MCF 10A (cell line): ENCODE data around the gene CERS2. TPM values are rescaled to one million over a fixed set of nuclear protein-coding genes. Genes with fewer than 3 reads are reported as not detected.

Experiments
- BruUV-seq: library from RNA; stranded (reverse); fragments of 400-500 nt; replicated peaks from 2 replicates; lab custom pipeline; 2021; lab: Mats Ljungman, UMichigan
- CTCF ChIA-PET: fragments of 300-600 bp; sonication (Branson Sonifier 250); formaldehyde crosslinking; extraction: SDS; loops from one replicate; lab custom pipeline; 2021; ENCODE audit warnings: antibody characterized with exemption, inconsistent platforms; lab: Yijun Ruan, JAX
- POLR2A ChIA-PET: fragments of 300-600, 350-650 bp; sonication (Branson Sonifier 250); formaldehyde crosslinking; extraction: SDS; loops from one replicate; lab custom pipeline; 2020; ENCODE audit warnings: antibody characterized with exemption, inconsistent platforms; lab: Yijun Ruan, JAX
- DNase-seq: peaks from one replicate; pipeline ENCODE4 v3.0.0-alpha.2; 2018; ENCODE audit not compliant: unreplicated experiment
- H3K27ac Mint-ChIP-seq: one replicate; pipeline ENCODE4 v1.8.0; 2022; ENCODE audit warnings: mild to moderate bottlenecking, low read depth, mixed read lengths; ENCODE audit not compliant: unreplicated experiment
- H3K27me3 Mint-ChIP-seq: one replicate; pipeline ENCODE4 v1.8.0; 2022; ENCODE audit warnings: mixed read lengths; ENCODE audit not compliant: insufficient read depth, unreplicated experiment
- H3K36me3 Mint-ChIP-seq: one replicate; pipeline ENCODE4 v1.8.0; 2022; ENCODE audit warnings: mild to moderate bottlenecking, moderate library complexity, mixed read lengths; ENCODE audit not compliant: insufficient read depth, unreplicated experiment
- H3K4me1 Mint-ChIP-seq: one replicate; pipeline ENCODE4 v1.8.0; 2022; ENCODE audit warnings: mixed read lengths; ENCODE audit not compliant: insufficient read depth, unreplicated experiment
- H3K4me3 Mint-ChIP-seq: one replicate; pipeline ENCODE4 v1.8.0; 2022; ENCODE audit warnings: mild to moderate bottlenecking, moderate library complexity, mixed read lengths; ENCODE audit not compliant: unreplicated experiment
- H3K9me3 Mint-ChIP-seq: one replicate; pipeline ENCODE4 v1.8.0; 2022; ENCODE audit warnings: mixed read lengths; ENCODE audit not compliant: unreplicated experiment
- intact Hi-C: fragments of 100-400 bp; cut with micrococcal nuclease; formaldehyde crosslinking; loops from 2 replicates; pipeline ENCODE4 v1.14.1; 2022
- total RNA-seq: library from RNA; stranded (reverse); gene quantifications from 2 replicates; pipeline ENCODE4 v1.2.3, GENCODE V29; 2022
- TF ChIP-seq, protein P1 (sequence below): fragments of 200-600 bp; IDR thresholded peaks from one replicate; pipeline ENCODE4 v1.8.0; 2022; ENCODE audit warnings: antibody characterized with exemption, mild to moderate bottlenecking; ENCODE audit not compliant: unreplicated experiment

CERS2 gene
- total RNA-seq, 1 experiment from 2014 or later = 270 TPM

DNA sequence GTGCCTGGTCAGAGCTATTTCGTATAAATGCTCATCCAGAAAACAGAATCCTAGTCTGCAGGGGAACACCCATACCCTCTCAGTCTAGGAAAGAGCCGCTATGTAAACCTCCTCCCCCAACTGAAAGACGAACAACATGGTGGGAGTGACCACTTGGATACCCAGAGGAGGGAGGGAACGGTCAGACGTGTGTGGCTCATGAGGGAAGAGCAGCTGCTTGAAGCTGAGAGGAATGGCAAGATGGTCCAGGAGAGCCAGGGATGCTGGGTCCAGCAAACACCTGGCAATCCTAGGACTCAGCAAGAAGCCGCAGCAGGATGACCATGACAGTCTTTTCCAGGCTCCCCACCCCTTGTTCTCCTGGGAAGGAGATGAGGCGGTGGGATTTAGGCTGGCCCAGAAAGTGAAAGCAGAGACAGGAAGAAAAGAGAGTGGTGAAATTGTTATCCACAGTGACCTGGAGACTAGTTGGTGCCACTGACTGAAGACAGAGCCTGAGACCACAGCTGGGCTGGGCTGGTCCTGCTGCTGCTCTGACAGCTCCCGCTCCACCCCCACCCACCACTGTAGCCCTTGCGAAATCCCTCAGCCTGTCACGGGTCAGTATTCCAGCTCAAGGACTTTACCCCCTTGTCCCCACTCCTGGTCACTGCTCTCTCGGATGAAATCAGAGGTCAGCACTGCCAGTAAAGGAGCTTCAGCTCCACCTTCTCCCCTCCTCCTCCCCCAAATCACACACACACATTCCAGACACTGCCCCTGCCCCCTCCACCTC is 3.6 kb downstream of the CERS2 start:
- CTCF ChIA-PET = interaction anchor here (2.1 to 4.4 kb wide), 2 partner anchors 9 to 25 kb away, joined by 7 to 35 read pairs; no protein-coding TSS in a partner anchor
- peak overlapping the region; percentile 85 for H3K4me3 Mint-ChIP-seq
- intact Hi-C loops = loop anchor here (5.0 kb wide), 1 partner anchor 44 kb away; the partner anchor contains the start of gene SETDB1
- DNase-seq = peak; percentile 58
- TF ChIP-seq, protein P1, sequence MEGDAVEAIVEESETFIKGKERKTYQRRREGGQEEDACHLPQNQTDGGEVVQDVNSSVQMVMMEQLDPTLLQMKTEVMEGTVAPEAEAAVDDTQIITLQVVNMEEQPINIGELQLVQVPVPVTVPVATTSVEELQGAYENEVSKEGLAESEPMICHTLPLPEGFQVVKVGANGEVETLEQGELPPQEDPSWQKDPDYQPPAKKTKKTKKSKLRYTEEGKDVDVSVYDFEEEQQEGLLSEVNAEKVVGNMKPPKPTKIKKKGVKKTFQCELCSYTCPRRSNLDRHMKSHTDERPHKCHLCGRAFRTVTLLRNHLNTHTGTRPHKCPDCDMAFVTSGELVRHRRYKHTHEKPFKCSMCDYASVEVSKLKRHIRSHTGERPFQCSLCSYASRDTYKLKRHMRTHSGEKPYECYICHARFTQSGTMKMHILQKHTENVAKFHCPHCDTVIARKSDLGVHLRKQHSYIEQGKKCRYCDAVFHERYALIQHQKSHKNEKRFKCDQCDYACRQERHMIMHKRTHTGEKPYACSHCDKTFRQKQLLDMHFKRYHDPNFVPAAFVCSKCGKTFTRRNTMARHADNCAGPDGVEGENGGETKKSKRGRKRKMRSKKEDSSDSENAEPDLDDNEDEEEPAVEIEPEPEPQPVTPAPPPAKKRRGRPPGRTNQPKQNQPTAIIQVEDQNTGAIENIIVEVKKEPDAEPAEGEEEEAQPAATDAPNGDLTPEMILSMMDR = no peak
- POLR2A ChIA-PET = interaction anchor here (1.2 to 2.3 kb wide), 6 partner anchors 9 to 45 kb away, joined by 5 to 11 read pairs (median 7); partner anchors contain the start of genes ANXA9, MINDY1 and SETDB1
- H3K9me3 Mint-ChIP-seq = no peaks in the 10 kb centered on the region
- H3K36me3 Mint-ChIP-seq = peaks cover 39% of the 10 kb centered on the region
- no TSS peak for BruUV-seq
- H3K4me1 Mint-ChIP-seq = peaks cover 36% of the 10 kb centered on the region
- no peaks in the 10 kb centered on the region for H3K27me3 Mint-ChIP-seq
- H3K27ac Mint-ChIP-seq = peak overlapping the region; percentile 96

- Mint-ChIP-seq H3K4me1 (peaks cover 36% of the 10 kb centered on the region), H3K9me3 (no peaks in the 10 kb centered on the region), H3K27ac (peak overlapping the region; percentile 96), H3K36me3 (peaks cover 53% of the 10 kb centered on the region), H3K27me3 (no peaks in the 10 kb centered on the region), H3K4me3 (no peak overlapping the region)
- intact Hi-C loops = loop anchor here (5.0 kb wide), 1 partner anchor 42 kb away; the partner anchor contains the start of gene SETDB1
- ChIA-PET CTCF (interaction anchor here (0.5 to 4.4 kb wide), 11 partner anchors 8 to 1065 kb away, joined by 3 to 35 read pairs (median 3); partner anchors contain the start of gene MINDY1), POLR2A (interaction anchor here (0.6 to 2.3 kb wide), 5 partner anchors 9 to 44 kb away, joined by 3 to 7 read pairs (median 4); partner anchors contain the start of genes ANXA9, MINDY1 and SETDB1)
- TF ChIP-seq, protein P1 = no peak
- no TSS peak for BruUV-seq
- no peak for DNase-seq
These were observed 5.0 kb downstream of the CERS2 start for GRCh38 chr1:150969626-150970025.

GRCh38 chr1:150968491-150968890 is 6.1 kb downstream of the CERS2 start:
- intact Hi-C loops = no loop called here
- Mint-ChIP-seq H3K9me3 (no peaks in the 10 kb centered on the region), H3K27me3 (no peaks in the 10 kb centered on the region), H3K27ac (peak overlapping the region; percentile 36), H3K4me1 (peaks cover 36% of the 10 kb centered on the region), H3K36me3 (peaks cover 64% of the 10 kb centered on the region), H3K4me3 (no peak overlapping the region)
- ChIA-PET POLR2A (interaction anchor here (0.6 to 1.5 kb wide), 4 partner anchors 15 to 294 kb away, joined by 3 to 5 read pairs (median 4); partner anchors contain the start of gene C1orf56), CTCF (interaction anchor here (0.7 to 4.4 kb wide), 8 partner anchors 10 to 200 kb away, joined by 3 to 35 read pairs (median 5); no protein-coding TSS in a partner anchor)
- TF ChIP-seq, protein P1 = no peak
- BruUV-seq = no TSS peak
- DNase-seq = no peak

- intact Hi-C loops = no loop called here
- H3K4me1 Mint-ChIP-seq = peaks cover 33% of the 10 kb centered on the region
- TF ChIP-seq, protein P1 = no peak
- H3K4me3 Mint-ChIP-seq = no peak overlapping the region
- no peak for DNase-seq
- H3K9me3 Mint-ChIP-seq = no peaks in the 10 kb centered on the region
- peak overlapping the region; percentile 22 for H3K27ac Mint-ChIP-seq
- H3K36me3 Mint-ChIP-seq = peaks cover 70% of the 10 kb centered on the region
- ChIA-PET CTCF (interaction anchor here (0.7 to 4.4 kb wide), 9 partner anchors 10 to 199 kb away, joined by 3 to 35 read pairs (median 5); no protein-coding TSS in a partner anchor), POLR2A (interaction anchor here (0.6 to 1.5 kb wide), 4 partner anchors 14 to 295 kb away, joined by 3 to 5 read pairs (median 4); partner anchors contain the start of gene C1orf56)
- no TSS peak for BruUV-seq
- no peaks in the 10 kb centered on the region for H3K27me3 Mint-ChIP-seq
These were observed 6.7 kb downstream of the CERS2 start for GRCh38 chr1:150967936-150968335.
